ENCODE data around the gene NR2F1-AS1.
A peak's percentile ranks its signal among the peaks of the same experiment; 100 is the strongest.

The NR2F1-AS1 gene

GRCh38 chr5:93579692-93580062 lies 1.3 kb downstream of the NR2F1-AS1 start:
- DNase-seq (ENCODE audit: low spot score in 2 of 2) (no peak), ATAC-seq (ENCODE audit: low read depth) (no peak)
- Mint-ChIP-seq H3K27ac (no peak overlapping the region), H3K27me3 (peaks cover 18% of the 10 kb centered on the region), H3K4me3 (peak overlapping the region; percentile 71), H3K4me1 (peaks cover 11% of the 10 kb centered on the region), H3K9me3 (no peaks in the 10 kb centered on the region), H3K36me3 (no peaks in the 10 kb centered on the region)

- Mint-ChIP-seq H3K36me3 (no peaks in the 10 kb centered on the region), H3K4me1 (peaks cover 11% of the 10 kb centered on the region), H3K9me3 (no peaks in the 10 kb centered on the region), H3K4me3 (no peak overlapping the region), H3K27ac (no peak overlapping the region), H3K27me3 (peaks cover 19% of the 10 kb centered on the region)
- DNase-seq (ENCODE audit: low spot score in 2 of 2): no peak
- ATAC-seq (ENCODE audit: low read depth): no peak
Observed at GRCh38 chr5:93578813-93579691, 2.0 kb downstream of the NR2F1-AS1 start.

- H3K4me3 Mint-ChIP-seq: peak overlapping the region; percentile 11
- H3K9me3 Mint-ChIP-seq: no peaks in the 10 kb centered on the region
- peaks cover 11% of the 10 kb centered on the region for H3K4me1 Mint-ChIP-seq
- H3K27ac Mint-ChIP-seq: no peak overlapping the region
- peaks cover 25% of the 10 kb centered on the region for H3K27me3 Mint-ChIP-seq
- no peaks in the 10 kb centered on the region for H3K36me3 Mint-ChIP-seq
- no peak for ATAC-seq (ENCODE audit: low read depth)
- DNase-seq (ENCODE audit: low spot score in 2 of 2): no peak
Observed at GRCh38 chr5:93577854-93578812, 2.9 kb downstream of the NR2F1-AS1 start.

GRCh38 chr5:93576994-93577853 lies 3.8 kb downstream of the NR2F1-AS1 start:
- ATAC-seq (ENCODE audit: low read depth) (no peak), DNase-seq (ENCODE audit: low spot score in 2 of 2) (no peak)
- Mint-ChIP-seq H3K4me3 (no peak overlapping the region), H3K27ac (no peak overlapping the region), H3K27me3 (peaks cover 25% of the 10 kb centered on the region), H3K4me1 (peaks cover 11% of the 10 kb centered on the region), H3K36me3 (no peaks in the 10 kb centered on the region), H3K9me3 (no peaks in the 10 kb centered on the region)

- DNase-seq (ENCODE audit: low spot score in 2 of 2): no peak
- Mint-ChIP-seq H3K36me3 (no peaks in the 10 kb centered on the region), H3K9me3 (peaks cover 2% of the 10 kb centered on the region), H3K27me3 (peaks cover 30% of the 10 kb centered on the region), H3K27ac (no peak overlapping the region), H3K4me3 (no peak overlapping the region), H3K4me1 (peaks cover 9% of the 10 kb centered on the region)
- ATAC-seq (ENCODE audit: low read depth): no peak
Observed at GRCh38 chr5:93575461-93576414, 5.3 kb downstream of the NR2F1-AS1 start.

GRCh38 chr5:93574491-93575305 lies 6.3 kb downstream of the NR2F1-AS1 start:
- Mint-ChIP-seq H3K4me1 (peaks cover 8% of the 10 kb centered on the region), H3K9me3 (peaks cover 2% of the 10 kb centered on the region), H3K36me3 (no peaks in the 10 kb centered on the region), H3K27ac (no peak overlapping the region), H3K4me3 (no peak overlapping the region), H3K27me3 (peaks cover 29% of the 10 kb centered on the region)
- ATAC-seq (ENCODE audit: low read depth) (no peak), DNase-seq (ENCODE audit: low spot score in 2 of 2) (no peak)

GRCh38 chr5:93573354-93574351 lies 7.4 kb downstream of the NR2F1-AS1 start:
- ATAC-seq (ENCODE audit: low read depth): no peak
- no peaks in the 10 kb centered on the region for H3K36me3 Mint-ChIP-seq
- peak overlapping the region; percentile 67 for H3K27ac Mint-ChIP-seq
- H3K4me1 Mint-ChIP-seq: peaks cover 8% of the 10 kb centered on the region
- DNase-seq (ENCODE audit: low spot score in 2 of 2): no peak
- H3K4me3 Mint-ChIP-seq: no peak overlapping the region
- H3K27me3 Mint-ChIP-seq: peaks cover 34% of the 10 kb centered on the region
- peaks cover 2% of the 10 kb centered on the region for H3K9me3 Mint-ChIP-seq

GRCh38 chr5:93572608-93573353 lies 8.2 kb downstream of the NR2F1-AS1 start:
- peaks cover 5% of the 10 kb centered on the region for H3K4me1 Mint-ChIP-seq
- ATAC-seq (ENCODE audit: low read depth) (no peak), DNase-seq (ENCODE audit: low spot score in 2 of 2) (no peak)
- peaks cover 2% of the 10 kb centered on the region for H3K9me3 Mint-ChIP-seq
- H3K4me3 Mint-ChIP-seq: no peak overlapping the region
- peaks cover 30% of the 10 kb centered on the region for H3K27me3 Mint-ChIP-seq
- peak overlapping the region; percentile 67 for H3K27ac Mint-ChIP-seq
- H3K36me3 Mint-ChIP-seq: no peaks in the 10 kb centered on the region

GRCh38 chr5:93572101-93572607 lies 8.9 kb downstream of the NR2F1-AS1 start:
- ATAC-seq (ENCODE audit: low read depth) (no peak), DNase-seq (ENCODE audit: low spot score in 2 of 2) (no peak)
- H3K9me3 Mint-ChIP-seq: peaks cover 2% of the 10 kb centered on the region
- peak overlapping the region; percentile 58 for H3K27ac Mint-ChIP-seq
- peaks cover 29% of the 10 kb centered on the region for H3K27me3 Mint-ChIP-seq
- no peaks in the 10 kb centered on the region for H3K36me3 Mint-ChIP-seq
- no peak overlapping the region for H3K4me3 Mint-ChIP-seq
- peaks cover 5% of the 10 kb centered on the region for H3K4me1 Mint-ChIP-seq

- Mint-ChIP-seq H3K4me3 (no peak overlapping the region), H3K9me3 (peaks cover 2% of the 10 kb centered on the region), H3K27ac (peak overlapping the region; percentile 58), H3K27me3 (peaks cover 29% of the 10 kb centered on the region), H3K36me3 (no peaks in the 10 kb centered on the region), H3K4me1 (peaks cover 5% of the 10 kb centered on the region)
- no peak for DNase-seq (ENCODE audit: low spot score in 2 of 2)
- no peak for ATAC-seq (ENCODE audit: low read depth)
Observed at GRCh38 chr5:93571114-93571949, 9.7 kb downstream of the NR2F1-AS1 start.

Measured in memory B cell (primary cell).